ENCODE measurements around the gene TMPRSS13.

- no peak for TF ChIP-seq EZH2 (IDR thresholded peaks at IDR 0.05; ENCODE audit: borderline replicate concordance)
- TF ChIP-seq, protein P1, sequence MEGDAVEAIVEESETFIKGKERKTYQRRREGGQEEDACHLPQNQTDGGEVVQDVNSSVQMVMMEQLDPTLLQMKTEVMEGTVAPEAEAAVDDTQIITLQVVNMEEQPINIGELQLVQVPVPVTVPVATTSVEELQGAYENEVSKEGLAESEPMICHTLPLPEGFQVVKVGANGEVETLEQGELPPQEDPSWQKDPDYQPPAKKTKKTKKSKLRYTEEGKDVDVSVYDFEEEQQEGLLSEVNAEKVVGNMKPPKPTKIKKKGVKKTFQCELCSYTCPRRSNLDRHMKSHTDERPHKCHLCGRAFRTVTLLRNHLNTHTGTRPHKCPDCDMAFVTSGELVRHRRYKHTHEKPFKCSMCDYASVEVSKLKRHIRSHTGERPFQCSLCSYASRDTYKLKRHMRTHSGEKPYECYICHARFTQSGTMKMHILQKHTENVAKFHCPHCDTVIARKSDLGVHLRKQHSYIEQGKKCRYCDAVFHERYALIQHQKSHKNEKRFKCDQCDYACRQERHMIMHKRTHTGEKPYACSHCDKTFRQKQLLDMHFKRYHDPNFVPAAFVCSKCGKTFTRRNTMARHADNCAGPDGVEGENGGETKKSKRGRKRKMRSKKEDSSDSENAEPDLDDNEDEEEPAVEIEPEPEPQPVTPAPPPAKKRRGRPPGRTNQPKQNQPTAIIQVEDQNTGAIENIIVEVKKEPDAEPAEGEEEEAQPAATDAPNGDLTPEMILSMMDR (IDR thresholded peaks at IDR 0.05; ENCODE audit: poor library complexity), result no peak
- TF ChIP-seq EZH2phosphoT487 (IDR thresholded peaks at IDR 0.05; ENCODE audit: low read depth, severe bottlenecking, unreplicated experiment), result no peak
These were observed 52.7 kb downstream of the TMPRSS13 start, which contains the start of gene FXYD6 for GRCh38 chr11:117876341-117877119.

Measured in hepatocyte (in vitro differentiated cells).